ENCODE measurements around the gene RAB3GAP1. TPM values are rescaled to one million over a fixed set of nuclear protein-coding genes. Genes with fewer than 3 reads are reported as not detected.

The RAB3GAP1 gene
- polyA plus RNA-seq, 1 donor from 2014 or later: 43.3 TPM

- H3K4me3 ChIP-seq (ENCODE audit: low read length): no peak overlapping the region
- no peaks in the 10 kb centered on the region for H3K9me3 ChIP-seq (ENCODE audit: low read length)
- H3K27ac ChIP-seq (ENCODE audit: low read length): no peak overlapping the region
- peaks cover 5% of the 10 kb centered on the region for H3K36me3 ChIP-seq (ENCODE audit: insufficient read depth, low read length)
- no peaks in the 10 kb centered on the region for H3F3A ChIP-seq (ENCODE audit: insufficient read depth, low read length, poor library complexity, severe bottlenecking)
- H4K20me1 ChIP-seq (ENCODE audit: insufficient read depth): no peaks in the 10 kb centered on the region
- H3K9ac ChIP-seq (ENCODE audit: low read length): no peak overlapping the region
- no peaks in the 10 kb centered on the region for H3K9me2 ChIP-seq (ENCODE audit: insufficient read depth, low read length)
- TF ChIP-seq SMC3 (conservative IDR thresholded peaks at IDR 0.05; ENCODE audit: poor library complexity): no peak
- no peak for TF ChIP-seq RAD21 (conservative IDR thresholded peaks at IDR 0.05)
- TF ChIP-seq, protein P1, sequence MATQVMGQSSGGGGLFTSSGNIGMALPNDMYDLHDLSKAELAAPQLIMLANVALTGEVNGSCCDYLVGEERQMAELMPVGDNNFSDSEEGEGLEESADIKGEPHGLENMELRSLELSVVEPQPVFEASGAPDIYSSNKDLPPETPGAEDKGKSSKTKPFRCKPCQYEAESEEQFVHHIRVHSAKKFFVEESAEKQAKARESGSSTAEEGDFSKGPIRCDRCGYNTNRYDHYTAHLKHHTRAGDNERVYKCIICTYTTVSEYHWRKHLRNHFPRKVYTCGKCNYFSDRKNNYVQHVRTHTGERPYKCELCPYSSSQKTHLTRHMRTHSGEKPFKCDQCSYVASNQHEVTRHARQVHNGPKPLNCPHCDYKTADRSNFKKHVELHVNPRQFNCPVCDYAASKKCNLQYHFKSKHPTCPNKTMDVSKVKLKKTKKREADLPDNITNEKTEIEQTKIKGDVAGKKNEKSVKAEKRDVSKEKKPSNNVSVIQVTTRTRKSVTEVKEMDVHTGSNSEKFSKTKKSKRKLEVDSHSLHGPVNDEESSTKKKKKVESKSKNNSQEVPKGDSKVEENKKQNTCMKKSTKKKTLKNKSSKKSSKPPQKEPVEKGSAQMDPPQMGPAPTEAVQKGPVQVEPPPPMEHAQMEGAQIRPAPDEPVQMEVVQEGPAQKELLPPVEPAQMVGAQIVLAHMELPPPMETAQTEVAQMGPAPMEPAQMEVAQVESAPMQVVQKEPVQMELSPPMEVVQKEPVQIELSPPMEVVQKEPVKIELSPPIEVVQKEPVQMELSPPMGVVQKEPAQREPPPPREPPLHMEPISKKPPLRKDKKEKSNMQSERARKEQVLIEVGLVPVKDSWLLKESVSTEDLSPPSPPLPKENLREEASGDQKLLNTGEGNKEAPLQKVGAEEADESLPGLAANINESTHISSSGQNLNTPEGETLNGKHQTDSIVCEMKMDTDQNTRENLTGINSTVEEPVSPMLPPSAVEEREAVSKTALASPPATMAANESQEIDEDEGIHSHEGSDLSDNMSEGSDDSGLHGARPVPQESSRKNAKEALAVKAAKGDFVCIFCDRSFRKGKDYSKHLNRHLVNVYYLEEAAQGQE (IDR thresholded peaks at IDR 0.05; ENCODE audit: borderline replicate concordance): no peak
- TF ChIP-seq EP300 (conservative IDR thresholded peaks at IDR 0.05; ENCODE audit: poor library complexity, severe bottlenecking): no peak
- no peak for TF ChIP-seq EZH2 (IDR thresholded peaks at IDR 0.05; ENCODE audit: borderline replicate concordance, insufficient read depth, low read length, poor library complexity, severe bottlenecking)
- no peak for TF ChIP-seq TAF1 (IDR thresholded peaks at IDR 0.05; ENCODE audit: low read depth)
- TF ChIP-seq MXI1 (conservative IDR thresholded peaks at IDR 0.05; ENCODE audit: poor library complexity, severe bottlenecking): no peak
- no peak for TF ChIP-seq POLR2AphosphoS5 (IDR thresholded peaks at IDR 0.05)
- no peak for TF ChIP-seq CTCF (IDR thresholded peaks at IDR 0.05; ENCODE audit: poor library complexity, severe bottlenecking)
- no peak overlapping the region for H2AFZ ChIP-seq (ENCODE audit: low read depth, low read length)
- H3K4me2 ChIP-seq (ENCODE audit: low read length): no peak overlapping the region
- H3K27me3 ChIP-seq (ENCODE audit: insufficient read depth, low read depth, low read length): no peaks in the 10 kb centered on the region
- H3K79me2 ChIP-seq (replicated peaks; ENCODE audit: insufficient read depth, low read length): no peaks in the 10 kb centered on the region
Measured at GRCh38 chr2:135130751-135131150, 78.7 kb downstream of the RAB3GAP1 start.

- Histone ChIP-seq H3K9me3 (ENCODE audit: low read length) (no peaks in the 10 kb centered on the region), H3K4me2 (ENCODE audit: low read length) (no peak overlapping the region), H3K9ac (ENCODE audit: low read length) (no peak overlapping the region), H3K4me3 (ENCODE audit: low read length) (no peak overlapping the region), H3K27me3 (ENCODE audit: insufficient read depth, low read depth, low read length) (no peaks in the 10 kb centered on the region), H3F3A (ENCODE audit: insufficient read depth, low read length, poor library complexity, severe bottlenecking) (no peaks in the 10 kb centered on the region), H3K9me2 (ENCODE audit: insufficient read depth, low read length) (no peaks in the 10 kb centered on the region), H3K27ac (ENCODE audit: low read length) (no peak overlapping the region), H2AFZ (ENCODE audit: low read depth, low read length) (no peak overlapping the region), H3K79me2 (replicated peaks; ENCODE audit: insufficient read depth, low read length) (no peaks in the 10 kb centered on the region), H4K20me1 (ENCODE audit: insufficient read depth) (no peaks in the 10 kb centered on the region), H3K36me3 (ENCODE audit: insufficient read depth, low read length) (peaks cover 5% of the 10 kb centered on the region)
- no peak for TF ChIP-seq MXI1 (conservative IDR thresholded peaks at IDR 0.05; ENCODE audit: poor library complexity, severe bottlenecking)
- TF ChIP-seq CTCF (IDR thresholded peaks at IDR 0.05; ENCODE audit: poor library complexity, severe bottlenecking): no peak
- TF ChIP-seq RAD21 (conservative IDR thresholded peaks at IDR 0.05): no peak
- TF ChIP-seq, protein P1 (IDR thresholded peaks at IDR 0.05; ENCODE audit: borderline replicate concordance): no peak
- no peak for TF ChIP-seq EZH2 (IDR thresholded peaks at IDR 0.05; ENCODE audit: borderline replicate concordance, insufficient read depth, low read length, poor library complexity, severe bottlenecking)
- TF ChIP-seq POLR2AphosphoS5 (IDR thresholded peaks at IDR 0.05): no peak
- TF ChIP-seq EP300 (conservative IDR thresholded peaks at IDR 0.05; ENCODE audit: poor library complexity, severe bottlenecking): no peak
- TF ChIP-seq TAF1 (IDR thresholded peaks at IDR 0.05; ENCODE audit: low read depth): no peak
- TF ChIP-seq SMC3 (conservative IDR thresholded peaks at IDR 0.05; ENCODE audit: poor library complexity): no peak
Measured at GRCh38 chr2:135132314-135132713, 80.2 kb downstream of the RAB3GAP1 start.

All from neural cell (in vitro differentiated cells).